A549 treated with RU486 at 1 μM for 4 hours (cell line): ENCODE results near the gene TPRN. TPM values are rescaled to one million over a fixed set of nuclear protein-coding genes. Genes with fewer than 3 reads are reported as not detected.

ENCODE experiments used
- total RNA-seq: library from RNA; stranded (reverse); fragments of 200-300 nt; extraction: Qiagen RNA extraction; gene quantifications from 5 replicates; pipeline ENCODE4 v1.2.3, GENCODE V29; 2022; ENCODE audit warnings: low read depth

TPRN gene
- total RNA-seq, result 5.1 to 10.4 TPM (median 8.8 TPM) in 5 replicates

GRCh38 chr9:137200311-137201204 lies at the start of gene TPRN:
Gene TPRN, minus strand, starts transcription at chr9:137200741. Its CDS starts 30 bp downstream, at chr9:137200711.

DNA sequence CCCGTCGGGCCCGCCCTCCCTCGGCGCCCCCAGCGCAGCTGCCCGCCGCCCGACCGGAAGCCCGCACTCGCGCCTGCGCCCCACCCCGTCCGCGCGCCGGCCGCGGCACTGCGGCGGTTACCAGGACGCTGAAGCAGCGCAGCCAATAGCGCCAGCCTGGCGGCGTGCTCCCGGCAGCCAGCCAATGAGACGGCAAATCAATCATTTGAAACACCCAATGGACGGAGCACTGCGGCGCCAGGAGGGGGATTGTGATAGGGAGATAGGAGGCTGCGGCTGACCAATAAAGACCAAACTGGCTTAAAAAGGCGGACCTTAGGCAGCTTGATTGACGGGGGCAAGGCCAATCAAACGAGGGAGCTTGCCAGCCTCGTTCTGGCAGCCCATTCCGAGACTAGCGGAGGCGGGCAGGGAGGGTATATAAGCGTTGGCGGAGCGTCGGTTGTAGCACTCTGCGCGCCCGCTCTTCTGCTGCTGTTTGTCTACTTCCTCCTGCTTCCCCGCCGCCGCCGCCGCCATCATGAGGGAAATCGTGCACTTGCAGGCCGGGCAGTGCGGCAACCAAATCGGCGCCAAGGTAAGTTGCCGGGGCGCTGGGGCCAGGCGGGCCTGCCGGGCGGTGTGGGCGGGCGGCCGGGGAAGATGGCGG lies 40.4 kb upstream of the TPRN start, which contains the start of gene TUBB4B:
Gene TUBB4B (plus strand): TSS at position 447 of the 649 bp plus-strand sequence. CDS start 74 bp downstream, at position 521.

DNA sequence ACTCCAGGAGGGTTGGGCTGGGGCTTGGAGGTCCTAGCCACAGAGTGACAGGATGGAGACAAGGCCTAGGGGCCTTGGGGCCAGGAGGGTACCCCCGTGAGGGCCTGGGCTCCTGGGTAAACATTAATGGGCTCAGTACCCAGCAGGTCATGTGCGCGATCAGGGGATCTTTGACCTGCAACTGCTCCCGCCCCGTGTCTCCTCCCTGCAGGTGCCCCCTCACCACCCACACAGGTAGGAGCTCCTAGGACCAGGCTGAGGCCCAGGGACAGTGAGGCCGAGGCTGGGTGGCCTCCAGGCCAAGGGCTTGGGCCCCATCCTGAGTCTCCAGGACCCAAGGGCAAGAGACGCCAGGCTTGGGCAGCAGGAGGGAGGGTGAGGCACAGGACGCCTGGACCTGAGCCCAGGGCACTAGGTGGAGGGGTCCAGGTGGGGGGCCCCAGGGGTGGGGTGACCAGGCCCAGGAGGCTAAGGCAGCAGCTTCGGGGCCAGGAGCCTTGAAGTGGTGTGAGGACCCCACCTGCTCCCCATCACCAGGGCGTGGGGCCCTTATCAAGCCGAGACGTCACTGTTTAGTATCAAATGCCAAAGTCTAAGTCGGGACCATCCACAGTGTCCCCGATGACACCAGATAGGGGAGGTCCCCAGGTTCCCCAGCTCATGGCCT lies 30.3 kb upstream of the TPRN start, which contains the start of gene SLC34A3:
Gene SLC34A3 (plus strand): TSS at position 197 of the 667 bp plus-strand sequence. CDS start 802 bp downstream, outside the sequence.

DNA sequence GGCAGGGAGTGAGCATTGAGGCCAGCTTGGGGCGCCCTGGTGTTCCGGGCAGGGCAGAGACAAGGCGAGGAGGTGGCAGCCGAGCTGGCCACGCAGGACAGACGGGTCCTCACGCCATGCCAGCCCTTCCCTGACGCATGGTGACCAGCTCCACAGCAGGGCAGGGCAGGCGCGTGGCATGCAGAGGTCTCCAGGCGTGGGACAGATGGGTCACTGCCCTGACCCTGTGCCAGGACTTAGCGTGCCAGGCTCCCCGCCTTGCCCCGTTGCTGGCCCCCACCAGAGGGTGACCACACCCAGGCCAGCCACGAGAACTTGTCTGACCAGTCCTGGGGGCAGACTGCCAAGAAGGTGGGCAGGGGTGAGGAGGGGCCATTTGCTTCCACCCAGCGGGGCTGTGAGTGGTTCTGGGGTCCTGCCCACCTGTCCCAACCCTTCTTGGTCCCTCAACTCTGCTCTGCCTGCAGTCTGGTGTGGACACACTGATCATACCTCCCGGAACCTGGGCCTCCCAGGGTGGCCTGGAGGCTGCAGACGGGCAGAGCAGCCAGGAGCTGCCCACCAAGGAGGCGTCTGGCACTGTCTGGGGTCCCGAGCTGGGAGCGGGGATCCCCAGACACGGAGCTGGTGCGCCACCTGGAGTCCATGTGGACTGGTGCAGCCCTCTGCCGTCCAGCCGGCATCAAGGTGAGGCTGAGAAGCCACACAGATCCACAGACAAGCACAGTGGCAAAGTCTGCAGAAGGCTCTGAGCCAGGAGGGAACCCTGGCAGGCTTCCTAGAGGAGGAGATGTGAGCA lies 26.7 kb upstream of the TPRN start, which contains the start of gene RNF224:
Gene RNF224 (plus strand): TSS at position 449 of the 799 bp plus-strand sequence. CDS start 834 bp downstream, outside the sequence.

DNA sequence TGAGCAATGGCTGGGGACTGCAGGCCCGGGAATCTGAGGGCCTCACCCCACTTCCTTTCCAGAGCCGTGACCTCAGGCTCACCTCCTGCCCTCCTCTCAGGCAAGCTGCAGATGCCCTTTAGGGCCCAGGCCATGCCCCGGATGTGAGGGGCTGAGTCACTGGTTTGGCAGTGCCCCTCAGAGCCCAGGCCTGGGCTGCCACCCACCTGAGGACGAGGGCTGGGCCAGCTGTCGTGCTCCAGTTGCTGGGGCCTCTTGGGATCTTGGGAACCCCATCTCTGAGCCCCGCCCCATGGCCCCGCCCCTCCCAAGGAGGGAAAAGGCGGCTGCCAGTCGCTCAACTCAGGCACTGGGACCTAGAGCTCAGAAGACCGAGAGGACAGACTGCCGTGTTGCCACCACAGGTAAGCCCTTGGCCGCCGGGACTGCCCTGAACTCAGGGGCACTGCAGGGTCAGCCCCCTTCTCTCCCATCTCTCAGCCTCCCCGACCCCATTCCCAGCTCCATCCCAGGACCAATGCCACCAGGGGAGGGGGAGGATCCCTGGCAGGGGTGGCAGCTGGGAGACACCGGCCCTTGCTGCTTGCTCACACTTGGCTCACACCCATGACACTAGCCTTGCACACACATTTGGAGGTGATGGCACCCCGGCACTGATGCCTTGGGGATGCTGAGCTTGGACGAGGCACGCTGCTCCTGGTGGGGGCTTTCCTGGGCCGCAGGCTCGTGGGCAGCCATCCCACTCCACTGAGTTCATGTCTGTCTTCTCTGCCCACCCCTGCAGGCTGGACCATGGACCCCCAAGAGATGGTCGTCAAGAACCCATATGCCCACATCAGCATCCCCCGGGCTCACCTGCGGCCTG lies 24.5 kb upstream of the TPRN start, which contains the start of gene CYSRT1:
Gene CYSRT1 (plus strand): TSS at position 345 of the 865 bp plus-strand sequence. CDS start 448 bp downstream, at position 793.

DNA sequence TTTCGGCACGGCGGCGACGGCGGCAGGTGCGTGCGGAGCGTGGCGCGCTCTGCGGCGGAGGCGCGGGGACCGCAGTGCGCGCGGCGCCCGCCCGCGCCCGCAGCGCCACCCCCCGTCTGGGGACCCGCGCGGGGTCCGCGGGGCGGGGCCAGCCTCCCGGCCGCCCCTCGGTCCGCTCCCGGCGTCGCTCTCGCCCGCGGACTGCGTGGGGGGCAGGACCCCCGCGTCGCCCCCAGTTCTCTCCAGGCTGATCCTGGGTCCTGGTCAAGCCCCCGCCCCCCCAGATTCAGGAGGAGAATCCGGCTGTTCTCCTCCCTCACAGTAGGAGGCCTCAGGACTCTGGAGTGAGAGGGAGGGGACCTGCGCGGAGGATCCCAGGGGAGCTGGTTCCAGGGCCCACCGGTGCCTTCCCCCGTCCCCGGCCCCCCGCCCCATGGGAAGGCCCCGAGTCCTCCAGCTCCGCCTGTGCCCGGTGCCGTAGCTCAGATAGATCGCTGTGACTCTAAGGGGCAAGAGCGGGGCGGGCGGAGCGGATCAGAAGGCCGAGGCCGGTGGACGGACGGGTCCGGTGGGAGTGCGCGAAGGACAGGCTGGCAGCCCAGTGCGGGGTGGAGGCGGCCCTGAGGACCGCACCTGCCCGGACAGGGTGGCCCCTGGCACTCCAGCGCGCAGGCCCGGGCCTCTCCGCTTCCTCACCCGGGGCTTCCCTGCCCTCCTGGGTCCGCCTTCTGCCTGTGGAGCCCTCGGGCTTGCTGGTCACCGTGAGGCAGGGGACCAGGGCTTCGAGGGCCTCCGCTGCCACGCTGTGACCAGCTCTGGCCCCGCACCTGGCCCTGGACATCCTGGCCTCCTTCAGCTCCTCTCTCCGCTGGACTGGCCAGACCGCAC lies 21.9 kb upstream of the TPRN start, which contains the start of gene RNF208:
Gene RNF208 (minus strand): TSS at position 51 of the 888 bp plus-strand sequence. CDS start 1,028 bp downstream, outside the sequence.

GRCh38 chr9:137205126-137206069 lies 4.9 kb upstream of the TPRN start, which contains the start of the genes NDOR1 and TMEM203:
Gene NDOR1, plus strand, starts transcription at chr9:137205700. Its CDS starts 78 bp downstream, at chr9:137205778.
Gene TMEM203, minus strand, starts transcription at chr9:137205648. Its CDS starts 234 bp downstream, at chr9:137205414.

DNA sequence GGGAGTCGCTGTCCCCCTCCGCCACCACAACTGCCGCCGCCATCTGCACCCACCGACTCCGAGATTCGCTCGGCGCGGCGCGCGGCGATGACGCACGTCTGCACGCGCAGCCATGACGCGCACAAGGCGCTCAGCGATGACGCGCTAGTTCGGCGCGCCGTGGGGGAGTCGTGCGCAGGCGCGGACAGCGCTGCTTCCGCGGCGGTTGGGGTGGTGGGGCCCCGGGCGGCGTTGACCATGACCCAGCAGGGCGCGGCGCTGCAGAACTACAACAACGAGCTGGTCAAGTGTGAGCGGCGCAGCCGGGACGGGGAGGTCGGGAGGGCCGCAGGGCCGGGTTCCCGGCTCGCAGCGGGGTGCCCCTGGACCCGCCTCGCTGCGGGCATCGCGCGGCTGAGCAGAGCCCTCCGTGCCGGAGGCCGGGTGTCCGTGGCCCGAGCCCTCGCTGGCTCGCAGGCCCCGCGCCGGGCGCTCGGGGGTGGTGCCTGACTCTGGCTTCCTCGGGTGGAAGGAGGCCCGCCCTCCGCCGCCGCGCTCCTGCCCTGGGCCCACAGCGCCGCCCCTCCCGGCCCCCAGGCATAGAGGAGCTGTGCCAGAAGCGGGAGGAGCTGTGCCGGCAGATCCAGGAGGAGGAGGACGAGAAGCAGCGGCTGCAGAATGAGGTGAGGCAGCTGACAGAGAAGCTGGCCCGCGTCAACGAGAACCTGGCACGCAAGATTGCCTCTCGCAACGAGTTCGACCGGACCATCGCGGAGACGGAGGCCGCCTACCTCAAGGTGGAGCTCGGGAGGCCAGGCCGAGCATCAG lies 11.8 kb downstream of the TPRN start, which contains the start of the genes ANAPC2 and SSNA1:
Gene ANAPC2 (minus strand): TSS at position 71 of the 807 bp plus-strand sequence. CDS start 28 bp downstream, at position 43.
Gene SSNA1 (plus strand): TSS at position 187 of the 807 bp plus-strand sequence. CDS start 51 bp downstream, at position 238.

GRCh38 chr9:137169896-137170358 lies 30.6 kb downstream of the TPRN start, which contains the start of gene LRRC26:
Gene LRRC26, minus strand, starts transcription at chr9:137170051. Its CDS starts 108 bp downstream, at chr9:137169943.

Other genes starting within 250 kb of the TPRN start
- gene LCN12, start 248.5 kb downstream of the TPRN start, total RNA-seq, result 0.61 to 1.6 TPM (median 0.86 TPM) in 5 replicates
- 0.25 to 0.76 TPM (median 0.59 TPM) in 3 of 5 replicates, not detected in the others for gene PTGDS, start 223.2 kb downstream of the TPRN start, total RNA-seq
- gene LCNL1, start 217.7 kb downstream of the TPRN start, total RNA-seq, result not detected in 5 replicates
- 42.1 to 79.2 TPM (median 76.4 TPM) in 5 replicates for gene PAXX, start 208.3 kb downstream of the TPRN start, total RNA-seq
- gene CLIC3, start 204.2 kb downstream of the TPRN start, total RNA-seq, result 2.0 to 3.7 TPM (median 3.4 TPM) in 5 replicates
- 18.6 to 29.0 TPM (median 26.5 TPM) in 5 replicates for gene ABCA2, start 172.5 kb downstream of the TPRN start, total RNA-seq
- 0.07 to 0.09 TPM (median 0.08 TPM) in 3 of 5 replicates, not detected in the others for gene FUT7, start 168.7 kb downstream of the TPRN start, total RNA-seq
- 37.1 to 85.1 TPM (median 73.1 TPM) in 5 replicates for gene NPDC1, start 154.6 kb downstream of the TPRN start, total RNA-seq
- gene ENTPD2, start 146.7 kb downstream of the TPRN start, total RNA-seq, result 0.31 to 1.1 TPM (median 0.91 TPM) in 5 replicates
- gene SAPCD2, start 130.2 kb downstream of the TPRN start, total RNA-seq, result 14.0 to 28.0 TPM (median 25.8 TPM) in 5 replicates
- 9.3 to 14.6 TPM (median 11.2 TPM) in 5 replicates for gene UAP1L1, start 123.2 kb downstream of the TPRN start, total RNA-seq
- gene MAN1B1, start 113.8 kb downstream of the TPRN start, total RNA-seq, result 42.0 to 52.8 TPM (median 50.3 TPM) in 5 replicates
- 71.8 to 128 TPM (median 111 TPM) in 5 replicates for gene DPP7, start 86.0 kb downstream of the TPRN start, total RNA-seq
- 0.26 to 0.78 TPM (median 0.52 TPM) in 5 replicates for gene GRIN1, start 61.6 kb downstream of the TPRN start, total RNA-seq
- gene LRRC26, start 30.7 kb downstream of the TPRN start, total RNA-seq, result 0.50 to 1.9 TPM (median 1.9 TPM) in 5 replicates
- not detected in 5 replicates for gene TMEM210, start 28.7 kb downstream of the TPRN start, total RNA-seq
- 21.7 to 38.1 TPM (median 33.0 TPM) in 5 replicates for gene ANAPC2, start 12.2 kb downstream of the TPRN start, total RNA-seq
- 103 to 153 TPM (median 139 TPM) in 5 replicates for gene SSNA1, start 12.1 kb downstream of the TPRN start, total RNA-seq
- gene TMEM203, start 4.9 kb upstream of the TPRN start, total RNA-seq, result 33.4 to 46.5 TPM (median 43.2 TPM) in 5 replicates
- gene NDOR1, start 5.0 kb upstream of the TPRN start, total RNA-seq, result 10.9 to 18.5 TPM (median 16.3 TPM) in 5 replicates
- gene RNF208, start 21.5 kb upstream of the TPRN start, total RNA-seq, result 1.1 to 2.2 TPM (median 2.0 TPM) in 5 replicates
- gene CYSRT1, start 24.4 kb upstream of the TPRN start, total RNA-seq, result 2.7 to 4.3 TPM (median 4.1 TPM) in 5 replicates
- gene RNF224, start 26.8 kb upstream of the TPRN start, total RNA-seq, result 0.16 to 0.23 TPM (median 0.23 TPM) in 3 of 5 replicates, not detected in the others
- gene SLC34A3, start 30.2 kb upstream of the TPRN start, total RNA-seq, result 0.07 to 0.08 TPM (median 0.07 TPM) in 3 of 5 replicates, not detected in the others
- gene TUBB4B, start 40.5 kb upstream of the TPRN start, total RNA-seq, result 579 to 790 TPM (median 733 TPM) in 5 replicates
- gene STPG3, start 50.5 kb upstream of the TPRN start, total RNA-seq, result not detected in 5 replicates
- gene NELFB, start 54.6 kb upstream of the TPRN start, total RNA-seq, result 41.2 to 58.1 TPM (median 53.4 TPM) in 5 replicates
- 18.6 to 30.7 TPM (median 27.4 TPM) in 5 replicates for gene TOR4A, start 77.0 kb upstream of the TPRN start, total RNA-seq
- gene NRARP, start 101.5 kb upstream of the TPRN start, total RNA-seq, result 3.9 to 9.5 TPM (median 7.7 TPM) in 5 replicates
- gene EXD3, start 222.4 kb upstream of the TPRN start, total RNA-seq, result 4.0 to 7.3 TPM (median 5.5 TPM) in 5 replicates
- 1.1 to 2.4 TPM (median 1.7 TPM) in 5 replicates for gene NOXA1, start 222.7 kb upstream of the TPRN start, total RNA-seq
- 0.15 to 0.31 TPM (median 0.20 TPM) in 5 replicates for gene ENTPD8, start 240.6 kb upstream of the TPRN start, total RNA-seq